Activated CD4-positive, alpha-beta memory T cell treated with anti-CD3 and anti-CD28 coated beads, Interleukin-2, amount 10 ng/mL, durations not matched to agents 7 days and 5 days (primary cell): Measurements from ENCODE around the gene SLC3A2. TPM values are rescaled to one million over a fixed set of nuclear protein-coding genes. Genes with fewer than 3 reads are reported as not detected.
"Not testable (repeated sequence)": the region's sequence is repeated elsewhere in the genome, so short reads cannot be mapped to it uniquely, and the experiment has no call there.

Experiments
- CTCF ChIA-PET: fragments of 350-600 bp; sonication (Branson Sonifier 250); formaldehyde crosslinking; loops from one replicate; lab custom pipeline; 2021; ENCODE audit warnings: antibody characterized with exemption, inconsistent platforms; lab: Charles Lee
- POLR2A ChIA-PET: fragments of 350-600 bp; sonication (Branson Sonifier 250); formaldehyde crosslinking; loops from one replicate; lab custom pipeline; 2021; ENCODE audit warnings: antibody characterized with exemption; lab: Charles Lee
- DNase-seq: peaks from one replicate; pipeline ENCODE4 v3.0.0-alpha.2; 2020
- H3K27ac Mint-ChIP-seq: one replicate; pipeline ENCODE4 v1.8.0; 2021; ENCODE audit warnings: mild to moderate bottlenecking, mixed read lengths
- H3K27me3 Mint-ChIP-seq: one replicate; pipeline ENCODE4 v1.8.0; 2021; ENCODE audit warnings: mixed read lengths
- H3K36me3 Mint-ChIP-seq: one replicate; pipeline ENCODE4 v1.8.0; 2021; ENCODE audit warnings: low read depth, mixed read lengths
- H3K4me1 Mint-ChIP-seq: one replicate; pipeline ENCODE4 v1.8.0; 2021; ENCODE audit warnings: mixed read lengths
- H3K4me3 Mint-ChIP-seq: one replicate; pipeline ENCODE4 v1.8.0; 2021; ENCODE audit warnings: mild to moderate bottlenecking, mixed read lengths
- H3K9me3 Mint-ChIP-seq: one replicate; pipeline ENCODE4 v1.8.0; 2021; ENCODE audit warnings: mixed read lengths
- total RNA-seq, 2 experiments: library from RNA; stranded (reverse); gene quantifications; one replicate each; pipeline ENCODE4 v1.2.3, GENCODE V29; 2021

SLC3A2 gene
- total RNA-seq, 2 experiments from 2014 or later, result 262 to 279 TPM

- CTCF ChIA-PET, result interaction anchor here (0.7 to 3.0 kb wide), 6 partner anchors 12 to 56 kb away, joined by 3 to 29 read pairs (median 4); partner anchors contain the start of gene TMEM179B
- peak; percentile 45 for DNase-seq
- peaks cover 26% of the 10 kb centered on the region for H3K4me1 Mint-ChIP-seq
- no peak overlapping the region for H3K27ac Mint-ChIP-seq
- H3K9me3 Mint-ChIP-seq, result no peaks in the 10 kb centered on the region
- H3K4me3 Mint-ChIP-seq, result no peak overlapping the region
- peaks cover 10% of the 10 kb centered on the region for H3K36me3 Mint-ChIP-seq
- POLR2A ChIA-PET, result interaction anchor here (0.7 to 10.1 kb wide), 43 partner anchors 10 to 1480 kb away, joined by 3 to 674 read pairs (median 14); partner anchors contain the start of genes AHNAK, B3GAT3, BSCL2 and C11orf98
- H3K27me3 Mint-ChIP-seq, result peaks cover 3% of the 10 kb centered on the region
Measured at GRCh38 chr11:62842171-62842741, 38.4 kb upstream of the SLC3A2 start.

- H3K27me3 Mint-ChIP-seq, H3K9me3 Mint-ChIP-seq, DNase-seq, H3K36me3 Mint-ChIP-seq, H3K4me3 Mint-ChIP-seq, H3K27ac Mint-ChIP-seq: not testable (repeated sequence)
- ChIA-PET CTCF (interaction anchor here (0.7 to 1.2 kb wide), 4 partner anchors 11 to 19 kb away, joined by 3 to 4 read pairs (median 3); no protein-coding TSS in a partner anchor), POLR2A (interaction anchor here (0.7 to 10.1 kb wide), 12 partner anchors 11 to 190 kb away, joined by 3 to 674 read pairs (median 4); partner anchors contain the start of genes HNRNPUL2, INTS5, POLR2G and SLC3A2)
- peaks cover 21% of the 10 kb centered on the region for H3K4me1 Mint-ChIP-seq
Measured at GRCh38 chr11:62842891-62843290, 37.8 kb upstream of the SLC3A2 start.

DNA sequence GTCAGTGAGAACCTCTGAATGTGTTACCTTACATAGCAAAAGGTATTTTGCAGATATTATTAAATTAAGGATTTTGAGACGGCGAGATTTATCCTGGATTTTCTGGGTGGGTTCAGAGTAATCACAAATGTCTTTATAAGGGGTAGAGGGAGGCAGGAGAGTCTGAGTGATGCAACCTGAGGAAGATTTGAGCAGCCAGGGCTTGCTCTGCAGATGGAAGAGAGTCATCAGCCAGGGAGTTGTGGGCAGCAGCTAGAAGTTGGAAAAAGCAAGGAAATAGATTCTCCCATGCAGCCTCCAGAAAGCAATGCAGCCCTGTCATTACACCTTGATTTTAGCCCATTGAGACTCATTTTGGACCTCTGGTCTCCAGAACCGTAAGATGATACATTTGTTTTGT, 37.2 kb upstream of the SLC3A2 start:
- H3K4me3 Mint-ChIP-seq, result no peak overlapping the region
- peaks cover 21% of the 10 kb centered on the region for H3K4me1 Mint-ChIP-seq
- ChIA-PET POLR2A (interaction anchor here (0.9 to 10.1 kb wide), 7 partner anchors 10 to 190 kb away, joined by 3 to 674 read pairs (median 7); partner anchors contain the start of genes INTS5, SLC3A2, STX5 and TEX54), CTCF (interaction anchor here (1.0 to 1.2 kb wide), 2 partner anchors 13 to 14 kb away, joined by 3 to 4 read pairs; no protein-coding TSS in a partner anchor)
- no peaks in the 10 kb centered on the region for H3K9me3 Mint-ChIP-seq
- H3K27me3 Mint-ChIP-seq, result peaks cover 3% of the 10 kb centered on the region
- no peak overlapping the region for H3K27ac Mint-ChIP-seq
- peaks cover 6% of the 10 kb centered on the region for H3K36me3 Mint-ChIP-seq
- DNase-seq, result no peak

- no peak overlapping the region for H3K4me3 Mint-ChIP-seq
- H3K27ac Mint-ChIP-seq, result no peak overlapping the region
- peaks cover 6% of the 10 kb centered on the region for H3K36me3 Mint-ChIP-seq
- no peak for DNase-seq
- ChIA-PET POLR2A (interaction anchor here (2.8 to 10.1 kb wide), 3 partner anchors 10 to 19 kb away, joined by 14 to 674 read pairs (median 90); partner anchors contain the start of genes STX5 and TEX54), CTCF (no interaction called here)
- H3K9me3 Mint-ChIP-seq, result no peaks in the 10 kb centered on the region
- H3K27me3 Mint-ChIP-seq, result peaks cover 3% of the 10 kb centered on the region
- H3K4me1 Mint-ChIP-seq, result peaks cover 17% of the 10 kb centered on the region
Measured at GRCh38 chr11:62844154-62844553, 36.5 kb upstream of the SLC3A2 start.

DNA sequence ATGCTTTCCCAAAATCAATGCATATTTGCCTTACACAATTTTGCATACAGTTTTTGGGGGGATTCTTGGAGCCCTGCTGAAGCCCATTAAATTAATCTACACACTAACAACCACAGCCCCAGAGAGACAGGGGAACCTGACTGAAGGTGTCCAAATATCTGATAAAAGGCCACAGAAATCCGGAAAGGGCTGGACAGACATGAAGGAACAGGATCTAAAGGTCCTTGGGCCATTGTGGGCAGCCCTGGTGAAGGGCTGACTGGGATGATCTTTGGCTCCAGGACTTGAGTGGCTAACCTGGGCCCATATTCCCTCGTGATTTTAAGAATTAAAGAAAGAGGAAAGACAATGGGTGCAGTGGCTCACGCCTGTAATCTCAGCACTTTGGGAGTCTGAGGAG, 34.5 kb upstream of the SLC3A2 start:
- ChIA-PET CTCF (no interaction called here), POLR2A (interaction anchor here (10.1 kb wide), 1 partner anchor 8 kb away, joined by 674 read pairs; no protein-coding TSS in a partner anchor)
- Mint-ChIP-seq H3K36me3 (peaks cover 5% of the 10 kb centered on the region), H3K4me1 (peaks cover 16% of the 10 kb centered on the region), H3K4me3 (no peak overlapping the region), H3K27me3 (peaks cover 3% of the 10 kb centered on the region), H3K27ac (no peak overlapping the region), H3K9me3 (no peaks in the 10 kb centered on the region)
- no peak for DNase-seq

- ChIA-PET POLR2A (interaction anchor here (0.7 to 10.1 kb wide), 2 partner anchors 6 to 33 kb away, joined by 5 to 674 read pairs; partner anchors contain the start of gene SLC3A2), CTCF (interaction anchor here (0.5 kb wide), 1 partner anchor 12 kb away, joined by 4 read pairs; no protein-coding TSS in a partner anchor)
- Mint-ChIP-seq H3K27me3 (peaks cover 3% of the 10 kb centered on the region), H3K4me3 (no peak overlapping the region), H3K9me3 (no peaks in the 10 kb centered on the region), H3K36me3 (peaks cover 20% of the 10 kb centered on the region), H3K27ac (no peak overlapping the region), H3K4me1 (peaks cover 30% of the 10 kb centered on the region)
- DNase-seq, result no peak
Measured at GRCh38 chr11:62847767-62848314, 32.9 kb upstream of the SLC3A2 start.

GRCh38 chr11:62850911-62851806, 29.5 kb upstream of the SLC3A2 start:
- no peak for DNase-seq
- Mint-ChIP-seq H3K27me3 (peaks cover 3% of the 10 kb centered on the region), H3K9me3 (no peaks in the 10 kb centered on the region), H3K4me1 (peaks cover 47% of the 10 kb centered on the region), H3K4me3 (peak overlapping the region; percentile 28), H3K36me3 (peaks cover 53% of the 10 kb centered on the region), H3K27ac (peak overlapping the region; percentile 56)
- POLR2A ChIA-PET, result interaction anchor here (0.8 to 9.7 kb wide), 9 partner anchors 8 to 125 kb away, joined by 3 to 674 read pairs (median 8); partner anchors contain the start of genes HNRNPUL2, SLC3A2, STX5 and TEX54
- CTCF ChIA-PET, result interaction anchor here (1.0 to 2.2 kb wide), 2 partner anchors 10 to 12 kb away, joined by 3 to 7 read pairs; no protein-coding TSS in a partner anchor

DNA sequence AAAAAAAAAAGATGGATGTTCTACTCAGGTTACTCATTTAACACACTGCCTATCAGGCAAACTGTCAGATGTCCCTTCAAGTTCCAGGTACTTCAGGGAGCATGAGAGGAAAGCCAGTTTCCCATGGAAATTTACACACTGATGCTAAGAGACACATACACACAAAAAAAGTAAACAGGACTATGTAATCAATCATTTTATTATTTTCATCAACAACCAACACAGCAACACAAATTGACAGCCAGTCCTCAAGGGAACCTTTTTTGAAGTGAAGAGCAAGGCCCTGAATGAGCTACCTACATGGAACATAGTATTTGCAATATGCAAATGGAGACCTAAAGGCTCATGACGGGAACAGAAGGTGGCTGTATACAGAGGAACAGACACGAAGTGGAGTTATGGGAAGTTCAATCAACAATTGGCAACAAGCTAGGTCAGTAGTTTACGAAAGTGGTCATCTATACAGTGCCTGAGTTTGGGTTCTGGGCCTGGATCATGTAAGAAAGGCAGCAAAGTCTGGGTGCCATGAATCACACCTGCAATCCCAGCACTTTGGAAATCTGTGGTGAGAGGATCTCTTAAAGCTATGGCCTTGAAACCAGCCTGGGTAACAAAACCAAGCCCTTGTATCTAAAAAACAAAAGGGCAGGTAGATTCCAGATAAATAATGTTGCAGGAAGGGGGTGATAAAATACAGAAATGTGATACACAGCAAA, 28.7 kb upstream of the SLC3A2 start:
- H3K9me3 Mint-ChIP-seq, result no peaks in the 10 kb centered on the region
- H3K4me1 Mint-ChIP-seq, result peaks cover 49% of the 10 kb centered on the region
- DNase-seq, result no peak
- peak overlapping the region; percentile 28 for H3K4me3 Mint-ChIP-seq
- peaks cover 2% of the 10 kb centered on the region for H3K27me3 Mint-ChIP-seq
- POLR2A ChIA-PET, result interaction anchor here (0.8 to 9.7 kb wide), 11 partner anchors 8 to 261 kb away, joined by 3 to 674 read pairs (median 8); partner anchors contain the start of genes HNRNPUL2, NXF1, SLC3A2 and STX5
- CTCF ChIA-PET, result interaction anchor here (1.0 kb wide), 1 partner anchor 205 kb away, joined by 4 read pairs; the partner anchor contains the start of gene GANAB
- peak overlapping the region; percentile 56 for H3K27ac Mint-ChIP-seq
- peaks cover 57% of the 10 kb centered on the region for H3K36me3 Mint-ChIP-seq

GRCh38 chr11:62852523-62853188, 28.0 kb upstream of the SLC3A2 start:
- peaks cover 61% of the 10 kb centered on the region for H3K36me3 Mint-ChIP-seq
- H3K27ac Mint-ChIP-seq, result peak overlapping the region; percentile 96
- CTCF ChIA-PET, result interaction anchor here (1.0 kb wide), 1 partner anchor 206 kb away, joined by 4 read pairs; the partner anchor contains the start of gene GANAB
- no peak for DNase-seq
- H3K4me3 Mint-ChIP-seq, result peak overlapping the region; percentile 97
- POLR2A ChIA-PET, result interaction anchor here (0.8 to 9.7 kb wide), 11 partner anchors 9 to 261 kb away, joined by 3 to 674 read pairs (median 49); partner anchors contain the start of genes HNRNPUL2, NXF1, SLC3A2 and STX5
- peaks cover 56% of the 10 kb centered on the region for H3K4me1 Mint-ChIP-seq
- H3K27me3 Mint-ChIP-seq, result no peaks in the 10 kb centered on the region
- H3K9me3 Mint-ChIP-seq, result no peaks in the 10 kb centered on the region

DNA sequence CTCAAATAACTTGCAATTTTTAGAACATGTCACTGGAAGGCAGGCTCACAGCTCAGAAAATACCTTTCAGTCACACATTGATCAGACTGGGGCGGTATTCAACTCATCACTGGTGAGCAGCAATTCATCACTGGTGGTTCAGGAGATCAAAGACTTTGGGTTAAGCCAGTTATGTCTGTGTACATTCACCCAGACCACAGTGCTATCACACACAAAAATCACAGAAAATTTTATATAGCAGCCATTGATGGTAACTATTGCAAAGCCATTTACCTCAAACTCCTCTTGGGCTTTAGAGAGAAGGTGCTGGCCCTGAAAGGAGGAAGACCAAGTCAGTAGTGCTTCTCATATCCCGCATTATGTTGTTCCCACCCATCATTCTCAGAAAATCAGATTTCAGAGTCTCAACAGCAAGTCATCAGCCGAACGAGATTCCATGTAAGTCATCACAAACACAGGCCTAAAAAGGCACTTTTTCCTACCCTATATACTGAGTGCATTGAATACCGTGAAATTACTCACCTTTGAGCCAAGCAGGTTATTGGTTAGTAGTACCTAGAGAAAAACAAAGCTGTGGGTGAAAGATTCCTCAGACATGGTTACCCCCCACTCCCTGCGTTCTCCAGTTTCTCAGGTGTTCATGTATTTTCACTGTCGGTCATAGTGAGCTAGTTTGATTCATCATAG, 27.3 kb upstream of the SLC3A2 start:
- H3K36me3 Mint-ChIP-seq, result peaks cover 64% of the 10 kb centered on the region
- ChIA-PET CTCF (interaction anchor here (1.5 to 5.0 kb wide), 4 partner anchors 11 to 66 kb away, joined by 3 to 51 read pairs (median 32); partner anchors contain the start of genes SLC3A2, TMEM179B and WDR74), POLR2A (interaction anchor here (0.7 to 9.7 kb wide), 27 partner anchors 10 to 301 kb away, joined by 3 to 674 read pairs (median 9); partner anchors contain the start of genes C11orf98, CSKMT, HNRNPUL2 and INTS5)
- no peak for DNase-seq
- no peaks in the 10 kb centered on the region for H3K27me3 Mint-ChIP-seq
- peak overlapping the region; percentile 97 for H3K4me3 Mint-ChIP-seq
- H3K4me1 Mint-ChIP-seq, result peaks cover 64% of the 10 kb centered on the region
- no peaks in the 10 kb centered on the region for H3K9me3 Mint-ChIP-seq
- H3K27ac Mint-ChIP-seq, result peak overlapping the region; percentile 96
